Activated gamma-delta T cell (primary cell): ENCODE data around the gene UQCRHL.
"Not testable (repeated sequence)": the region's sequence is repeated elsewhere in the genome, so short reads cannot be mapped to it uniquely, and the experiment has no call there.

Experiments
- DNase-seq: peaks from one replicate; lab custom pipeline; 2025; lab: John Stamatoyannopoulos, UW

UQCRHL gene

DNA sequence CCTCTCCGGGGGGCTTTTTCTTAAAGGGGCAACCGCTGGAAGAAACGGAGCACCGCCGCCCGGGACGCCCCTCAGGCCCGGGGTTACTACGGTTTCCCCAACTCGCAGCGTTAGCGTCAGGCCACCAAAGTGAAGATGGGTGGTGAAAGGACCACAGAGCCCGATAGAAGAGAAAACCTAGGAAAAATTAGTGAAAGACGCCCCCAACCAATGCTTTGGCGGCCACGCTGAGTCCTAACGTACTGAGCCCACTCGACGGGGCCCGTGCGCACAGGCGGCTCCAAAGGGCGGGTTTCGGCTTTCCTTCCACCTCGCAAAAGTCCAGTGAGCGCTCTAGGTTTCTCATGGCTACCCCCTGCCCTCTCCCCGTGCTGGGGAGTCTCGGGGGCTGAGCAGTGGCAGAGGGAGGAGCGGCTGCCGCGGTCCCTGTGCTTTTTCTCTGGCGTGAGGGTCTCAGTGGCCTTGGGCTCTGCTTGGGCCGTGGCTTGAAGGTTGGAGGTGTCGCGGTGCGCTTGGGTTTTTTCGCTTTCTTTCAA, 27.8 kb upstream of the UQCRHL start:
- DNase-seq = peak; percentile 30

- DNase-seq = peak; percentile 82
These were observed 27.2 kb upstream of the UQCRHL start for GRCh38 chr1:15834406-15835204.

DNA sequence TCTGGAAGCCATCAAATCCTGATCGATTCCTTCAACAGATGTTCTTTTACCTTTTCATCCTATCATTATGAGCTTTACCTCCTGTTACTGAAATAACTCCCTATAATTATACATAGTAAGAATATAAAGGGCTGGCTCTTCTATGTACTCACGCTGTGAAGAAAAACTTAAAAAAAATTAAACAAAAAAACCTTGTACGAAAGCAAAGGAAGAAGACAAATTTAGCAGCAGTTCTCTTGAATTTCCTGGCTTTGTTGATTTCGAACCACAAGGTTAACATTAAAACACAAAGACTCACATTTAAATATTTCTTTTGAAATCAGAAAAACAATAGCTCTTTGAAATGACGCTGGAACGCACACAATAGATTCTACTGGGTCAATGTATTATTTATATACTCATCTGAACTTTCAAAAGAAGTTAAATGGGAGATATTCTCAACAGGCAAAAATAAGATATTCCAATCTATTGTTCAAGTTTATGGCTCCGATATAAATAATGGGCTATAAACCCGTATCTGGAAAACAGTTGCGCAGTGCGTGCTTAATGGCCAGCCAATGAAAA, 26.5 kb upstream of the UQCRHL start:
- DNase-seq = no peak

DNA sequence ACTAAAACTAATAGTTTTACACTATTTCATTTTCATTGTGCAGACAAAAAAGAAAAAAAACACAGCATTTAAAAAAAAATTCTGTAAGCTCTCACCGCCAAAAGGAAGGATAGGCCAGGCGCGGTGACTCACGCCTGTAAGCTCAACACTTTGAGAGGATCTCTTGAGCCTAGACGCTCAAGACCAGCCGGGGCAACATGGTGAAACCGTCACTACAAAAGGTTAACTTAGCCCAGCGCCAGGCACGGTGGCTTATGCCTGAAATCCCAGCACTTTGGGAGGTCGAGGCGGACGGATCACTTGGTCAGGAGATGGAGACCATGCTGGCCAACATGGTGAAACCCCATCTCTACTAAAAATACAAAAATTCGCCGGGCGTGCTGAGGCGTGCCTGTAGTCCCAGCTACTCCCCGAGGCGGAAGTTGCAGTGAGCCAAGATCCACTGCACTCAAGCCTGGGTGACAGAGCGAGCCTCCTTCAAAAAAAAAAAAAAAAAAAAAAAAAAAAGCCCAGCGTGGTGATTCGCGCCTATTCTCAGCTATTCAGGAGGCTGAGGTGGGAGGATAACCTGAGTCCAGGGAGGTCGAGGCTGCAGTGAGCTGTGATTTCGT, 25.7 kb upstream of the UQCRHL start:
- no peak for DNase-seq

DNA sequence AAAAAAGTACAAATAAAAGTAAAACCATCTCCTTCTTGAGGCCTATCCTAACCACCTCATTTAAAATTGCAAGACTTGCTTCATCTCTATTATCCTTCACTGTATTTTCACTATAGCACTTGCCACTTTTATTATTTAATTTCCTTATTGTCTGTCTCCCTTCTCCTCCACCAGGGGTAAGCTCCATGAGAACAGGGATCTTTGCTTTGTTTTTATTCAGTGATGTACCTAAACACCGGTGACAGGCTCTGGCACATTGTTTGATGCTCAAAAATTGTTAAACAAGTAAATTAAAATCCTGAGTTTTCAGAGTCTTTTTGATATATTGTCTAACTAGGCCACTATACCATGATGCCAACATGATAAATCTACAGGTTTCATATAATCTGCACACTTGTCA, 22.8 kb upstream of the UQCRHL start:
- DNase-seq = no peak

DNA sequence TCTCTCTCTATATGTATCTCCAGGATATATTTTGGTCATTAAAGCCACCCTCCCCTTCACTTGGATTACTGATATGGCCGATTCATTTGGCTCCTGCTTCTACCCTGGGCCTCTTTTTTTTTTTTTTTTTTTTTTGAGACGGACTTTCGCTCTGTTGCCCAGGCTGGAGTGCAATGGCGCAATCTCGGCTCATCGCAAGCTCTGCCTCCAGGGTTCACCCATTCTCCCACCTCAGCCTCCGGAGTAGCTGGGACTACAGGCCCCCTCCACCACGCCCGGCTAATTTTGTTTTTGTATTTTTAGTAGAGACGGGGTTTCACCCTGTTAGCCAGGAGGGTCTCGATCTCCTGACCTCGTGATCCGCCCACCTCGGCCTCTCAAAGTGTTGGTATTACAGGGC, 21.5 kb upstream of the UQCRHL start:
- not testable (repeated sequence) for DNase-seq

- DNase-seq = not testable (repeated sequence)
These were observed 20.1 kb upstream of the UQCRHL start for GRCh38 chr1:15827567-15827966.

DNA sequence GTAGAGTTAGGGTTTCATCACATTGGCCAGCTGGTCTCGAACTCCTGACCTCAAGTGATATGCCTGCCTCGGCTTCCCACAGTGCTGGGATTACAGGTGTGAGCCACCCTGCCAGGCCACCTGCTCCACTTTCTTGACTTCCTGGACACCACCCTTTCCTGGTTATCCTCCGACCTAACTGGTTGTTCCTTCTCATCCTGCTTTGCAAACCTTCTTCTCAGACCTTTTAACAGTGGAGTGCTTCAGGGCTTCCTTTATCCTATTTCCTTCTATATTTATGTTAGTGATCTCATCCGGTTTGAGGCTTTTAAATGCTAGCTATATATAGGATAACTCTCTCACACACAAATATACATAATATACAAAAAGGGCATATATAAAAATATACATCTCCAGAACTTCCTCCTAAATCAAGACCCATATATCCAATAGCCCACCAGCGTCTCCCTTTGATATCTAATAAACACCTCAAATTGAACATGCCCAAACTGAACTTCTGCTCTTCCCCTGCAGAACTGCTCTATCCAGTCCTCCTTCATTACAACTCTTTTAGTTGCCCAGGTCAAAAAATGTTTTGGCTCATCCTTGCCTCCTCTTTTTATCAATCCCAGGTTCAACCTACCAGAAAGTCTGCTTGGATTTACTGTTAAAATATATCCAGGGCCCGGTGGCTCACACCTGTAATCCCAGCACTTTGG, 19.5 kb upstream of the UQCRHL start:
- no peak for DNase-seq

DNA sequence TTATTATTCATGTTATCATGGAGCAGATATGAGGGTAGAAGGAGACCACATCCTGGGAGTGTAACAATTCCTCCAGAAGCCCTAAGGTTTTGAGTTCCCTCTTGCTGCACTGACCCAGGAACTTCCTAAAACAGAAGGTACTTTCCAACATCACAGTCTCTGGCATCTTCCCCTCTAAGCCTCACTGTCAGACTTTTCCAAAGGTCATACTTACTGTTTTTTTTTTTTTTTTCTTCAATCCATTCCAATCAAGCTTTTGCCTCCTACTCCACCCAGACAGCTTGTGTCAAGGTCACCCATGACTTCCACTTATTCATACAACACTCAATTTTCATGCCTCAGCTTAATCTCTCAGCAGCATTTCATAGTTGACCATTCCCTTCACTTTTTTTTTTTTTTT, 18.4 kb upstream of the UQCRHL start:
- DNase-seq = no peak

GRCh38 chr1:15820478-15820877, 13.0 kb upstream of the UQCRHL start:
- no peak for DNase-seq

DNA sequence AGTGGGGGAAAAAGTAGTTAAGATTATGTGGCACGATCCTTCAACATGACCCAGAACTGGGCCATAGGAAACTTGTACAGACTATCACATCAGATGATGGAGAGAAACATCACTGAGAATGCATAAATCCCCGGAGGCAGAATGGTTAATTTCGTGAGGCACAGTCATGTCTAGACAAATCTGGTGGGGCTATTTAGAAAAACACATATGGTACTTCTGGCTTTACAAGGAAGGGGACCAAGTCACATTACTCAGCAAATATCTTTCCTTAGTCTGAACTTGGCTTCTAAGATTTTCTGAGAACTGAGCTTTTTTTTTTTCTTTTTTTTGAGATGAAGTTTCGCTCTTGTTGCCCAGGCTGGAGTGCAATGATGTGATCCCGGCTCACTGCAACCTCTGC, 9.2 kb upstream of the UQCRHL start:
- no peak for DNase-seq

GRCh38 chr1:15810073-15810472, 2.6 kb upstream of the UQCRHL start:
- DNase-seq = no peak

DNA sequence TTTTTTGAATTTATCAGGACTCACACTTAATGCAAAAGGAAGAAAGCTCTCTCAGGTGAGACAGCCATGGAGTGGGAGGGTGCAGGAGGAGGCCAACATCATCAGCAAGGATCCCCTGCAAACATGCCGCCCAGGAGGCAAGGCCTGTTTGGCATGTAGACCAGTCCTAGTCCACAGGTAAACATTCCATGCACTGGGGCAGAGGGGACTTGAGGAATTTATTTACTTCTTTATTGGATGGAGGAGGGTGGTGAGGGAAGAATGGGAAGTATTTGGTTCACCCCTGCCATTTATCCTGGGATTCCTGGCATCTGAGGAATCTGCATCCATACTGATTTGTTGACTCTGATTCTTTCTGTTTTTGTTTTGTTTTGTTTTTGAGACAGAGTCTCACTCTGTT, 1.5 kb upstream of the UQCRHL start:
- DNase-seq = no peak

DNA sequence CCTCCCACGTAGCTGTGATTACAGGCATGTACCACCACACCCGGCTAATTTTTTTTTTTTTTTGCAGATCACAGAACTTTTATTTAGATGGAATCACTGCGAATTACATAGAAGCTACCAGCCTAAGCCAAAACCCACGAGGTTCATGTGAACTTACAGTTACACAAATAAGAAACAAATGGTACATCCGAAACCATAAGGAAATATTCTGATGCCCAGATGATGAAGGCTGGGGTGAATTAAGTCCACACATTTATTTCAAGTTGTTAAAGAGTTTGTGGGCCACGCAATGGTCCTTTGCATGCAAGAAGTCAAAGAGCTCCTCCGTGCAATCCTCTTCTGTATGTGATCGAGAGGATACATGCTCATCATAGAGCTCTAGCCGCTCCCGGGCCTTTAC, 328 bp downstream of the UQCRHL start:
- no peak for DNase-seq

DNA sequence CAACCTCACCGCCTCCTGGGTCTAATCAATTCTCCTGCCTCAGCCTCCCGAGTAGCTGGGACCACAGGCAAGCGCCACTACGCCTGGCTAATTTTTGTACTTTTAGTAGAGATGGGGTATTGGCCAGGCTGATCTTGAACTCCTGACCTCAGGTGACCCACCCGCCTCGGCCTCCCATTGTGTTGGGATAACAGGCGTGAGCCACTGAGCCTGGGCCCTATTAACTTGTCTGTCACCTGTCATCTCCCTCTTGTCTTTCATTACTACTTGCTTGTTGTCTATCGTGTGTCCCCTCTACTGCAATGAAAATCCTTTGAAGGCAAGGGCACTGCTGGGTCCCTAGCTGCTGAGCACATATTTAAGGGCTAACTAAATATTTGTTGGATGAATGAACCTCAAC, 3.4 kb downstream of the UQCRHL start:
- no peak for DNase-seq

DNA sequence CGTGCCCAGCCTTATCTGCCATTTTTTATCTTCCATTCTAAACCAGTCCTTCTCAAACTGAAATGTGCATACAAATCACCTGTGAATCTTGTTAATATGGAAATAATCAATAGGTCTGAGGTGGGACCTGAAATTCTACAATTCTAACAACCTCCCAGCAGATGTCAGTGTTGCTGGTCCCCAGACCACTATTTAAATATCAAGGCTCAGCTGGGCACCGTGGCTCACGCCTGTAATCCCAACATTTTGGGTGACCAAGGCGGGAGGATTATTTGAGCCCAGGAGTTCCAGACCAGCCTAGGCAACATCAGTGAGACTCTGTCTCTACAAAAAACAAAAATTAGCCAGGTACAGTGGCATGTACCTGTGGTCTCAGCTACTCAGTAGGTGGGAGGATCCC, 4.1 kb downstream of the UQCRHL start:
- DNase-seq = no peak

- no peak for DNase-seq
These were observed 5.0 kb downstream of the UQCRHL start for GRCh38 chr1:15802234-15802965.

DNA sequence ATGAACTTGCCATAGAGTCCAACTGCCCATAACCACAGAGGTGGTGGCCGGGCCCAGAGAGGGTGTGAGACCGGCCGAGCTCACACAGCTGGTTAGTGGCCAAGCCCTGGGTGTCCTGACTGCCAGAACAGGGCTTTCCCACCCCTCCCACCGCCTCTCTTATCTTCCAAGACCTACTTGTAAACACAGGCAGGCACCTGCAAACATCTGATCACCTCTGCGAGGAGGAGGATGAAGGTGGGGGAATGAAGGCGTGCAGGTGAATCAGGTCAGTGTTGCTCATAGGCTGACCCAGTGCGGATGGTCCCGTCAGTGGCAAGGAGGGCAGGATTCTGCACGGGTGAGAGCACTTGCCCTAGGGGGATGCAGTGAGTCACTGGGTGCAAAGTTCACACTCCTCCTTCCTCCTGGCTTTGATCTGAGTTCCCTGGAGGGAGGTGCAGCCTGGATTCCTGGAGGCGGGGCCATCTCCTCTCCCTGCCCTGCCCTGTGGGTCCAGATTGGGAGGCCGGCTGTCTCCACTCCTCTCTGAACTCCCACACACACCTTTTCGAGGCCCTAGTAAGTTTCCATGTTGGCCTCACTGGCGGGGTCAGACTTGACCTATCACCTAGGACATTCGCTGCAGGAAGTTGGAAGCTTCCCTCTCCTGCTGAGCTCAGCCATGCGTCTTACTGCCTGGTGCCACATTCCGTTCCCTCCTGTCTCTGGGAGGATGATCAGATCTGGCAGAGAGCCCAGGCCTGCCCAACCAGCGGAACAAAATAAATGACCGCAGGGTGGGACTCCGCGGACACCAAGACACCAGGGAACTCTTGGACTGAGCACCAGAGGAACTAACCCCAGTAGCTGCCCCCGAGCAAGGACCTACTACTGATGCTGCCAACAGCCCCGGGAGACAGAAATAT, 7.3 kb downstream of the UQCRHL start:
- DNase-seq = no peak

GRCh38 chr1:15799004-15799867, 8.2 kb downstream of the UQCRHL start:
- DNase-seq = no peak
